Mesenchymal stem cell (in vitro differentiated cells and primary cell): ENCODE data around the gene PFN2.

Experiments used
- DNase-seq: peaks from one replicate; pipeline ENCODE4 v3.0.0-alpha.2; 2013
- H2AFZ ChIP-seq: one replicate; pipeline ENCODE4 v1.6.1; 2013; ENCODE audit warnings: low read depth, mild to moderate bottlenecking, control low read depth, inconsistent platforms, low read length, moderate library complexity
- H2AK5ac ChIP-seq: 2 replicates; pipeline ENCODE4 v1.6.1; 2013; ENCODE audit warnings: low read length, moderate library complexity, mild to moderate bottlenecking, inconsistent platforms; ENCODE audit not compliant: severe bottlenecking
- H2BK120ac ChIP-seq: one replicate; pipeline ENCODE4 v1.6.1; 2013; ENCODE audit warnings: low read depth, mild to moderate bottlenecking, inconsistent platforms, low read length, moderate library complexity
- H2BK12ac ChIP-seq, 2 experiments: one replicate each; pipeline ENCODE4 v1.6.1; 2013; ENCODE audit warnings: inconsistent platforms in 2 of 2, low read length in 2 of 2, mild to moderate bottlenecking in 2 of 2, moderate library complexity in 2 of 2, control low read depth in 1 of 2
- H2BK15ac ChIP-seq: one replicate; pipeline ENCODE4 v1.6.1; 2013; ENCODE audit warnings: mild to moderate bottlenecking, low read depth, inconsistent platforms; ENCODE audit not compliant: poor library complexity, severe bottlenecking
- H2BK5ac ChIP-seq: 2 replicates; pipeline ENCODE4 v1.6.1; 2013; ENCODE audit warnings: low read depth, mild to moderate bottlenecking, low read length, control low read depth, inconsistent platforms; ENCODE audit not compliant: poor library complexity, severe bottlenecking
- H3K14ac ChIP-seq, 2 experiments: one replicate each; pipeline ENCODE4 v1.6.1; 2013; ENCODE audit warnings: inconsistent platforms in 2 of 2, low read length in 2 of 2, control low read depth in 1 of 2, mild to moderate bottlenecking in 1 of 2, moderate library complexity in 1 of 2
- H3K18ac ChIP-seq, 2 experiments: one replicate each; pipeline ENCODE4 v1.6.1; 2013; ENCODE audit warnings: inconsistent platforms in 2 of 2, low read length in 2 of 2, control low read depth in 1 of 2, low read depth in 1 of 2, mild to moderate bottlenecking in 1 of 2
- H3K23ac ChIP-seq, 2 experiments: one replicate each; pipeline ENCODE4 v1.6.1; 2013; ENCODE audit warnings: inconsistent platforms in 2 of 2, low read length in 2 of 2, mild to moderate bottlenecking in 2 of 2, moderate library complexity in 2 of 2, control low read depth in 1 of 2
- H3K27ac ChIP-seq: 2 replicates; pipeline ENCODE4 v1.5.1; 2013; ENCODE audit warnings: mild to moderate bottlenecking, moderate library complexity, low read length, control low read depth, inconsistent platforms; ENCODE audit not compliant: poor library complexity, severe bottlenecking
- H3K27me3 ChIP-seq, 2 experiments: 2 replicates each; pipeline versions ENCODE4 v1.6.1 to v1.7.0; 2013; ENCODE audit warnings: low read length in 2 of 2, mild to moderate bottlenecking in 2 of 2, moderate library complexity in 2 of 2, control low read depth in 1 of 2, inconsistent platforms in 1 of 2; ENCODE audit not compliant: control insufficient read depth in 1 of 2, insufficient read depth in 1 of 2
- H3K36me3 ChIP-seq, 2 experiments: 2 replicates each; pipeline versions ENCODE4 v1.6.1 to v1.7.0; 2013; ENCODE audit warnings: low read length in 2 of 2, control low read depth in 1 of 2, inconsistent platforms in 1 of 2, low read depth in 1 of 2, mild to moderate bottlenecking in 1 of 2; ENCODE audit not compliant: insufficient read depth in 2 of 2, control insufficient read depth in 1 of 2
- H3K4ac ChIP-seq, 2 experiments: one replicate each; pipeline ENCODE4 v1.6.1; 2013; ENCODE audit warnings: inconsistent platforms in 2 of 2, low read length in 2 of 2, mild to moderate bottlenecking in 2 of 2, moderate library complexity in 2 of 2, control low read depth in 1 of 2, low read depth in 1 of 2
- H3K4me1 ChIP-seq: 2 replicates; pipeline ENCODE4 v1.6.1; 2013; ENCODE audit warnings: low read depth, low read length, control low read depth; ENCODE audit not compliant: control insufficient read depth, insufficient read depth
- H3K4me2 ChIP-seq: 2 replicates; pipeline ENCODE4 v1.6.1; 2013; ENCODE audit warnings: low read length, mild to moderate bottlenecking, inconsistent platforms; ENCODE audit not compliant: poor library complexity, severe bottlenecking
- H3K4me3 ChIP-seq, 2 experiments: 2 replicates each; pipeline versions ENCODE4 v1.5.1 to v1.7.0; 2013; ENCODE audit warnings: low read length in 2 of 2, mild to moderate bottlenecking in 2 of 2, control low read depth in 1 of 2, low read depth in 1 of 2; ENCODE audit not compliant: insufficient read depth in 1 of 2
- H3K79me1 ChIP-seq: replicated peaks from 2 replicates; pipeline ENCODE4 v1.6.1; 2013; ENCODE audit warnings: mild to moderate bottlenecking, control low read depth, low read length, inconsistent platforms; ENCODE audit not compliant: poor library complexity, severe bottlenecking
- H3K9ac ChIP-seq: 2 replicates; pipeline ENCODE4 v1.7.0; 2013; ENCODE audit warnings: mild to moderate bottlenecking, low read length, moderate library complexity
- H3K9me3 ChIP-seq: 2 replicates; pipeline ENCODE4 v1.7.0; 2013; ENCODE audit warnings: mild to moderate bottlenecking, low read length; ENCODE audit not compliant: control insufficient read depth
- H4K8ac ChIP-seq: one replicate; pipeline ENCODE4 v1.6.1; 2013; ENCODE audit warnings: inconsistent platforms, mild to moderate bottlenecking, low read length, moderate library complexity
- H4K91ac ChIP-seq: one replicate; pipeline ENCODE4 v1.6.1; 2013; ENCODE audit warnings: mild to moderate bottlenecking, low read length, inconsistent platforms
- WGBS: methylation state at CpG from one replicate; pipeline ENCODE4 v1.1.7; 2013; ENCODE audit warnings: mixed read lengths; 5-methylcytosine and 5-hydroxymethylcytosine counted together

The PFN2 gene

DNA sequence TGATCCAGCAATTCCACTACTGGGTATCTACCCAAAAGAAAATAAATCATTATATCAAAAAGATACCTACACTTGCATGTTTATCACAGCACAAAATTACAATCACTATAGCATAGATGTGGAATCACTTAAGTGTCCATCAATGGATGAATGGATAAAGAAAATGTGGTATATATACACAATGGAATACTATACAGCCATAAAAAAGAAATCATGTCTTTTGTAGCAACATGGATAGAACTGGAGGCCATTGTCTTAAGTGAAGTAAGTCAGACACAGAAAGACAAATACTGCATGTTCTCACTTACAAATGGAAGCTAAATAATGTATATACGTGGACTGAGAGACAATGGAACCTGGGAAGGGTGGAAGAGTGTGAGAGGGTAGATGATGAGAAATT lies 28.3 kb upstream of the PFN2 start:
- Histone ChIP-seq H3K27ac (no peak overlapping the region), H2BK5ac (no peak overlapping the region), H3K36me3 (no peaks in the 10 kb centered on the region), H3K18ac (no peak overlapping the region), H3K14ac (no peak overlapping the region), H2BK15ac (no peak overlapping the region), H3K9ac (no peak overlapping the region), H2BK120ac (no peak overlapping the region), H3K27me3 (no peaks in the 10 kb centered on the region), H3K9me3 (peaks cover 22% of the 10 kb centered on the region), H4K8ac (no peak overlapping the region), H3K4ac (no peak overlapping the region), H3K79me1 (no peaks in the 10 kb centered on the region), H4K91ac (no peak overlapping the region), H2AK5ac (no peak overlapping the region), H3K4me1 (no peaks in the 10 kb centered on the region), H3K4me2 (no peak overlapping the region), H2AFZ (no peak overlapping the region), H3K4me3 (no peak overlapping the region), H3K23ac (no peak overlapping the region), H2BK12ac (no peak overlapping the region)
- DNase-seq: no peak
- WGBS: no CpG with 5 or more reads among the region's 1 CpG

DNA sequence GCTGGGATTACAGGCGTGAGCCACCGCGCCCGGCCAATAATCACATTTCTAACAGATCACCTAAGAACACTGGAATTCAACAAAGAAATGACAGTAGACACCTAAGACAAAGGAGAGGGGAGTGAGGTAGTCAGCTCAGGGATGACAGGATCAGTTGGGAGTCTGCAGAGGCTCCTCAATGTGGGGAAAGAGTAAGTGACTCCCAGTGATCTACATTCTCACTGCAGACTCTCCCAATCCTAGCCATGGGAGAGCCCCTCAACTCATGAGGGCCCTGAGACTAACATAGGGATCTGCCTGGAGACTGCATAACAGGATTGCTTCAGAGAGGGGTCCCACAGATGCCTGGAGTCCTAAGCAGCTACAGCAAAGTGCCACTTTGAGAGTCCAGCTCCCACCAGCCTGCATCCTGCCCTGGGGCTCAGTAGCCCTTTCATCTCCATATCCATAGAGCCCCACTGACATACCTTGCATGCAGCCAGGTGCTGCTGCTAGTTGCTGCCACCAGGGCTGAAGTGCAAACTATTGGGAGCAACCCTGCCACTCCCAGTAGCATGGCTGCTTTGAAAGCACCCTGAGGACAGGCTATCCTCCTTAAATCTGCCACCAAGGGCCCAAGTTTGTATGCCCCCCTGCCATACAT lies 21.8 kb upstream of the PFN2 start:
- H2BK15ac ChIP-seq: no peak overlapping the region
- no peak overlapping the region for H3K4me3 ChIP-seq
- H3K27ac ChIP-seq: no peak overlapping the region
- H2AK5ac ChIP-seq: no peak overlapping the region
- no peak overlapping the region for H2BK12ac ChIP-seq
- no peak overlapping the region for H2AFZ ChIP-seq
- H3K4ac ChIP-seq: no peak overlapping the region
- H3K4me2 ChIP-seq: no peak overlapping the region
- no peak overlapping the region for H3K14ac ChIP-seq
- H4K91ac ChIP-seq: no peak overlapping the region
- WGBS: no CpG with 5 or more reads among the region's 4 CpGs
- no peak overlapping the region for H3K18ac ChIP-seq
- H3K36me3 ChIP-seq: no peaks in the 10 kb centered on the region
- no peaks in the 10 kb centered on the region for H3K79me1 ChIP-seq
- DNase-seq: no peak
- no peaks in the 10 kb centered on the region for H3K4me1 ChIP-seq
- H3K9me3 ChIP-seq: peaks cover 22% of the 10 kb centered on the region
- H3K9ac ChIP-seq: no peak overlapping the region
- H4K8ac ChIP-seq: no peak overlapping the region
- H3K23ac ChIP-seq: no peak overlapping the region
- H2BK5ac ChIP-seq: no peak overlapping the region
- H2BK120ac ChIP-seq: no peak overlapping the region
- no peaks in the 10 kb centered on the region for H3K27me3 ChIP-seq

GRCh38 chr3:149990423-149990948 lies 19.8 kb upstream of the PFN2 start:
- Histone ChIP-seq H3K9ac (no peak overlapping the region), H2BK120ac (no peak overlapping the region), H3K9me3 (peaks cover 15% of the 10 kb centered on the region), H3K14ac (no peak overlapping the region), H2AFZ (no peak overlapping the region), H4K91ac (no peak overlapping the region), H3K4me1 (no peaks in the 10 kb centered on the region), H2BK5ac (no peak overlapping the region), H3K4me2 (no peak overlapping the region), H3K36me3 (no peaks in the 10 kb centered on the region), H4K8ac (no peak overlapping the region), H2BK15ac (no peak overlapping the region), H3K4ac (no peak overlapping the region), H3K27me3 (no peaks in the 10 kb centered on the region), H3K27ac (no peak overlapping the region), H2AK5ac (no peak overlapping the region), H3K79me1 (no peaks in the 10 kb centered on the region), H3K18ac (no peak overlapping the region), H3K4me3 (no peak overlapping the region), H2BK12ac (no peak overlapping the region), H3K23ac (no peak overlapping the region)
- no CpG with 5 or more reads among the region's 1 CpG for WGBS
- DNase-seq: no peak

DNA sequence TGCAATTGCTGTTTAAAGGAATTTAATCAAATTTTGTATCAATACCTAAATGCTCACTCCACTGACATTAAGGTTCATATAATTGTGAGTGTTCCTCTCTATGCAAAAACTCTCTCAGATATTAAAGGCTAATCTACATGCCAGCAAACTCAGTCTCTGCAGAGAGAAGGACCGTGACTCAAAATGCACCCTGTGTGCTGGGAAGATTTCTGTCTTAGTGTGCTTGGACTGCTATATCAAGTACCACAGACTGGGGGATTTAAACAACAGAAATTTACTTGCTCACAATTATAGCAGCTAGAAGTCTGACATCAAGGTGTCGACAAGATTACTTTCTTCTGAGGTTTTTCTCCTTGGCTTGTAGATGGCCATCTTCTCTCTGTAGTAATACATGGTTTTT lies 18.6 kb upstream of the PFN2 start:
- peaks cover 3% of the 10 kb centered on the region for H3K9me3 ChIP-seq
- H2BK15ac ChIP-seq: no peak overlapping the region
- no peak overlapping the region for H3K18ac ChIP-seq
- no peak overlapping the region for H3K27ac ChIP-seq
- H2BK12ac ChIP-seq: no peak overlapping the region
- H3K4me2 ChIP-seq: no peak overlapping the region
- H3K4me3 ChIP-seq: no peak overlapping the region
- no peak overlapping the region for H3K4ac ChIP-seq
- no peaks in the 10 kb centered on the region for H3K4me1 ChIP-seq
- H2BK120ac ChIP-seq: no peak overlapping the region
- H3K36me3 ChIP-seq: no peaks in the 10 kb centered on the region
- H4K91ac ChIP-seq: no peak overlapping the region
- no peak for DNase-seq
- no peak overlapping the region for H3K14ac ChIP-seq
- H4K8ac ChIP-seq: no peak overlapping the region
- no peak overlapping the region for H3K9ac ChIP-seq
- 96% methylated on average over 2 of the region's 2 CpGs for WGBS
- H2AFZ ChIP-seq: no peak overlapping the region
- no peak overlapping the region for H2AK5ac ChIP-seq
- no peaks in the 10 kb centered on the region for H3K27me3 ChIP-seq
- H3K79me1 ChIP-seq: no peaks in the 10 kb centered on the region
- H2BK5ac ChIP-seq: no peak overlapping the region
- no peak overlapping the region for H3K23ac ChIP-seq
